ENCODE results near the gene B3GNT2. TPM values are rescaled to one million over a fixed set of nuclear protein-coding genes. Genes with fewer than 3 reads are reported as not detected.

Gene B3GNT2
- total RNA-seq, 1 experiment from 2014 or later: 50.5 TPM

- H3K36me3 ChIP-seq (ENCODE audit: control insufficient read depth, insufficient read depth, low read length): no peaks in the 10 kb centered on the region
- H3K4me1 Mint-ChIP-seq (ENCODE audit: low read depth, unreplicated experiment): peaks cover 41% of the 10 kb centered on the region
- no peak for DNase-seq
- no peaks in the 10 kb centered on the region for H3K9me3 ChIP-seq
- peaks cover 27% of the 10 kb centered on the region for H3K4me1 ChIP-seq
- no peaks in the 10 kb centered on the region for H3K9me3 Mint-ChIP-seq (ENCODE audit: unreplicated experiment)
- ChIA-PET CTCF (no interaction called here), POLR2A (no interaction called here)
- intact Hi-C loops (cut with micrococcal nuclease; ENCODE audit: unreplicated experiment): no loop called here
- H3K36me3 Mint-ChIP-seq (ENCODE audit: insufficient read depth, unreplicated experiment): peaks cover 83% of the 10 kb centered on the region
- no peaks in the 10 kb centered on the region for H3K27me3 ChIP-seq (replicated peaks; ENCODE audit: control insufficient read depth, insufficient read depth, low read length)
- no peak overlapping the region for H3K27ac Mint-ChIP-seq (ENCODE audit: unreplicated experiment)
- no peak for TF ChIP-seq CTCF (IDR thresholded peaks at IDR 0.05; ENCODE audit: insufficient read depth in 1 of 2, low read depth in 1 of 2, low read length in 1 of 2, severe bottlenecking in 1 of 2, unreplicated experiment in 1 of 2)
- no TSS peak for BruUV-seq (replicated peaks)
- H3K4me3 ChIP-seq (ENCODE audit: low read depth, low read length): no peak overlapping the region
- H3K27me3 Mint-ChIP-seq (ENCODE audit: insufficient read depth, unreplicated experiment): no peaks in the 10 kb centered on the region
- H3K4me3 Mint-ChIP-seq (ENCODE audit: unreplicated experiment): no peak overlapping the region
Observed at GRCh38 chr2:62217970-62218369, 22.1 kb downstream of the B3GNT2 start.

GRCh38 chr2:62219407-62220159 is 23.7 kb downstream of the B3GNT2 start:
- CTCF ChIA-PET: no interaction called here
- POLR2A ChIA-PET: no interaction called here
- BruUV-seq (replicated peaks): no TSS peak
- H3K4me1 ChIP-seq: peaks cover 34% of the 10 kb centered on the region
- no peak for DNase-seq
- Mint-ChIP-seq H3K4me1 (ENCODE audit: low read depth, unreplicated experiment) (peaks cover 33% of the 10 kb centered on the region), H3K27me3 (ENCODE audit: insufficient read depth, unreplicated experiment) (no peaks in the 10 kb centered on the region), H3K36me3 (ENCODE audit: insufficient read depth, unreplicated experiment) (peaks cover 83% of the 10 kb centered on the region), H3K27ac (ENCODE audit: unreplicated experiment) (peak overlapping the region; percentile 55), H3K9me3 (ENCODE audit: unreplicated experiment) (no peaks in the 10 kb centered on the region), H3K4me3 (ENCODE audit: unreplicated experiment) (no peak overlapping the region)
- no peaks in the 10 kb centered on the region for H3K27me3 ChIP-seq (replicated peaks; ENCODE audit: control insufficient read depth, insufficient read depth, low read length)
- H3K4me3 ChIP-seq (ENCODE audit: low read depth, low read length): no peak overlapping the region
- H3K36me3 ChIP-seq (ENCODE audit: control insufficient read depth, insufficient read depth, low read length): no peaks in the 10 kb centered on the region
- no peaks in the 10 kb centered on the region for H3K9me3 ChIP-seq
- no peak for TF ChIP-seq CTCF (IDR thresholded peaks at IDR 0.05; ENCODE audit: insufficient read depth in 1 of 2, low read depth in 1 of 2, low read length in 1 of 2, severe bottlenecking in 1 of 2, unreplicated experiment in 1 of 2)
- intact Hi-C loops (cut with micrococcal nuclease; ENCODE audit: unreplicated experiment): loop anchor here (10.0 kb wide), 1 partner anchor 225 kb away; no protein-coding TSS in a partner anchor

- CTCF ChIA-PET: no interaction called here
- no TSS peak for BruUV-seq (replicated peaks)
- Mint-ChIP-seq H3K36me3 (ENCODE audit: insufficient read depth, unreplicated experiment) (peaks cover 82% of the 10 kb centered on the region), H3K4me1 (ENCODE audit: low read depth, unreplicated experiment) (peaks cover 31% of the 10 kb centered on the region), H3K27ac (ENCODE audit: unreplicated experiment) (no peak overlapping the region), H3K27me3 (ENCODE audit: insufficient read depth, unreplicated experiment) (no peaks in the 10 kb centered on the region), H3K4me3 (ENCODE audit: unreplicated experiment) (no peak overlapping the region), H3K9me3 (ENCODE audit: unreplicated experiment) (no peaks in the 10 kb centered on the region)
- peaks cover 32% of the 10 kb centered on the region for H3K4me1 ChIP-seq
- H3K9me3 ChIP-seq: no peaks in the 10 kb centered on the region
- no peaks in the 10 kb centered on the region for H3K36me3 ChIP-seq (ENCODE audit: control insufficient read depth, insufficient read depth, low read length)
- no peak for TF ChIP-seq CTCF (IDR thresholded peaks at IDR 0.05; ENCODE audit: insufficient read depth in 1 of 2, low read depth in 1 of 2, low read length in 1 of 2, severe bottlenecking in 1 of 2, unreplicated experiment in 1 of 2)
- H3K4me3 ChIP-seq (ENCODE audit: low read depth, low read length): no peak overlapping the region
- H3K27me3 ChIP-seq (replicated peaks; ENCODE audit: control insufficient read depth, insufficient read depth, low read length): no peaks in the 10 kb centered on the region
- intact Hi-C loops (cut with micrococcal nuclease; ENCODE audit: unreplicated experiment): loop anchor here (10.0 kb wide), 1 partner anchor 226 kb away; no protein-coding TSS in a partner anchor
- DNase-seq: no peak
- POLR2A ChIA-PET: no interaction called here
Observed at GRCh38 chr2:62221141-62221540, 25.2 kb downstream of the B3GNT2 start.
